SK-N-SH treated with all-trans-retinoic acid at 6 μM for 48 hours (cell line): Measurements from ENCODE around the gene TNIP1.

Experiments used
- ARNTL ChIP-seq: fragments of 450-650 bp; formaldehyde crosslinking; IDR thresholded peaks from 2 replicates; pipeline ENCODE4 v1.5.0; 2020; ENCODE audit warnings: low read depth, mild to moderate bottlenecking, moderate library complexity, borderline replicate concordance
- BACH2 ChIP-seq: fragments of 250-450 bp; sonication (Bioruptor Pico); IDR thresholded peaks from 2 replicates; pipeline ENCODE4 v1.9.0; 2021; ENCODE audit warnings: mild to moderate bottlenecking, borderline replicate concordance
- ZNF8 ChIP-seq: fragments of 450-650 bp; formaldehyde crosslinking; IDR thresholded peaks from 2 replicates; pipeline ENCODE4 v1.5.0; 2020; ENCODE audit warnings: mild to moderate bottlenecking, moderate library complexity
- TF ChIP-seq, protein P1 (sequence below): fragments of 250-450 bp; sonication (Bioruptor Pico); IDR thresholded peaks from 2 replicates; pipeline ENCODE4 v1.5.0; 2020; ENCODE audit warnings: mild to moderate bottlenecking, moderate library complexity
- TF ChIP-seq, protein P2 (sequence below): fragments of 250-450 bp; sonication (Bioruptor Pico); IDR thresholded peaks from 2 replicates; pipeline ENCODE4 v1.8.0; 2020; ENCODE audit warnings: mild to moderate bottlenecking, moderate library complexity, borderline replicate concordance

DNA sequence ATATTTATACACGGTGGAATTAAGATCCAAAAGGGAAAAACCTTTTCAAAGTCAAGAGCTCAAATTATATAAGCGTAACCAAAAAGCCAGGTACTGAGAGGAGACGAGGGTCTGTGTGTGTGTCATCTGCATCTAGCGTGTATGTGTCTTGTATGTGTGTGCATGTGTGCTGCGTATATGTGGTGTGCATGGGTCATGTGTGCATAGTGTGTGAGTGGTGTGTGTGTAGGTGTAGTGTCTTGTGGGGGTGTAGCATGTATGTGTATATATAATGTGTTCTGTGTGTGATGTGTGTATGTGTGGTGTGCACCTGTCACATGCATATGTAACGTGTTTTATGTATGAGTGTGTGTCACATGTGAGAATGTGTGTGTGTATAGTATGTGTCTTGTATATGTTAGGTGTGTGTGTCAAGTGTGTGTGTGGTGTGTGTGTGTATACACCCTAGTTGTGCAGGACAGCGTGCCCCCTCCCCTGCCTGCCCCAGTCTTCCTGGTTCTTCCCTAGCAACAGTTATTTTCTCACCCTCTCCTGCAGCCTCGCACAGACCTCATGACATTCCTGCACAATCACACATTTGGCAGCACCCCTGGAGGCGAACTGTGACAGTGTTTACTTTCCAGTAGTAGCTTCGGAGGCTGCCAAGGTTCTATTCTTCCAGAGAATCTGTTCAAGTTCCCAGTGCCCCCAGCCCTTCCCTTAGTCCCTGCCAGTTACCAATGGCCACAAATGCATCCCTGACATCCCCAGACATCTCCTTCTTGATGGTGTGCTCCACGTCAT lies 27.1 kb upstream of the TNIP1 start:
- TF ChIP-seq ARNTL (CRISPR knock-in tag) (no peak), BACH2 (CRISPR knock-in tag) (no peak), ZNF8 (no peak)
- TF ChIP-seq, protein P1, sequence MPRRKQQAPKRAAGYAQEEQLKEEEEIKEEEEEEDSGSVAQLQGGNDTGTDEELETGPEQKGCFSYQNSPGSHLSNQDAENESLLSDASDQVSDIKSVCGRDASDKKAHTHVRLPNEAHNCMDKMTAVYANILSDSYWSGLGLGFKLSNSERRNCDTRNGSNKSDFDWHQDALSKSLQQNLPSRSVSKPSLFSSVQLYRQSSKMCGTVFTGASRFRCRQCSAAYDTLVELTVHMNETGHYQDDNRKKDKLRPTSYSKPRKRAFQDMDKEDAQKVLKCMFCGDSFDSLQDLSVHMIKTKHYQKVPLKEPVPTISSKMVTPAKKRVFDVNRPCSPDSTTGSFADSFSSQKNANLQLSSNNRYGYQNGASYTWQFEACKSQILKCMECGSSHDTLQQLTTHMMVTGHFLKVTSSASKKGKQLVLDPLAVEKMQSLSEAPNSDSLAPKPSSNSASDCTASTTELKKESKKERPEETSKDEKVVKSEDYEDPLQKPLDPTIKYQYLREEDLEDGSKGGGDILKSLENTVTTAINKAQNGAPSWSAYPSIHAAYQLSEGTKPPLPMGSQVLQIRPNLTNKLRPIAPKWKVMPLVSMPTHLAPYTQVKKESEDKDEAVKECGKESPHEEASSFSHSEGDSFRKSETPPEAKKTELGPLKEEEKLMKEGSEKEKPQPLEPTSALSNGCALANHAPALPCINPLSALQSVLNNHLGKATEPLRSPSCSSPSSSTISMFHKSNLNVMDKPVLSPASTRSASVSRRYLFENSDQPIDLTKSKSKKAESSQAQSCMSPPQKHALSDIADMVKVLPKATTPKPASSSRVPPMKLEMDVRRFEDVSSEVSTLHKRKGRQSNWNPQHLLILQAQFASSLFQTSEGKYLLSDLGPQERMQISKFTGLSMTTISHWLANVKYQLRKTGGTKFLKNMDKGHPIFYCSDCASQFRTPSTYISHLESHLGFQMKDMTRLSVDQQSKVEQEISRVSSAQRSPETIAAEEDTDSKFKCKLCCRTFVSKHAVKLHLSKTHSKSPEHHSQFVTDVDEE (CRISPR knock-in tag), result no peak
- TF ChIP-seq, protein P2, sequence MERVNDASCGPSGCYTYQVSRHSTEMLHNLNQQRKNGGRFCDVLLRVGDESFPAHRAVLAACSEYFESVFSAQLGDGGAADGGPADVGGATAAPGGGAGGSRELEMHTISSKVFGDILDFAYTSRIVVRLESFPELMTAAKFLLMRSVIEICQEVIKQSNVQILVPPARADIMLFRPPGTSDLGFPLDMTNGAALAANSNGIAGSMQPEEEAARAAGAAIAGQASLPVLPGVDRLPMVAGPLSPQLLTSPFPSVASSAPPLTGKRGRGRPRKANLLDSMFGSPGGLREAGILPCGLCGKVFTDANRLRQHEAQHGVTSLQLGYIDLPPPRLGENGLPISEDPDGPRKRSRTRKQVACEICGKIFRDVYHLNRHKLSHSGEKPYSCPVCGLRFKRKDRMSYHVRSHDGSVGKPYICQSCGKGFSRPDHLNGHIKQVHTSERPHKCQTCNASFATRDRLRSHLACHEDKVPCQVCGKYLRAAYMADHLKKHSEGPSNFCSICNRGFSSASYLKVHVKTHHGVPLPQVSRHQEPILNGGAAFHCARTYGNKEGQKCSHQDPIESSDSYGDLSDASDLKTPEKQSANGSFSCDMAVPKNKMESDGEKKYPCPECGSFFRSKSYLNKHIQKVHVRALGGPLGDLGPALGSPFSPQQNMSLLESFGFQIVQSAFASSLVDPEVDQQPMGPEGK (CRISPR knock-in tag), result no peak
